NCI-H2107 treated with DMSO at 0.1 percent for 48 hours (cell line): ENCODE results near the gene STRBP.

ENCODE experiments used
- DNase-seq: peaks from one replicate; lab custom pipeline; 2025; ENCODE audit not compliant: unreplicated experiment; lab: John Stamatoyannopoulos, UW

Gene STRBP

DNA sequence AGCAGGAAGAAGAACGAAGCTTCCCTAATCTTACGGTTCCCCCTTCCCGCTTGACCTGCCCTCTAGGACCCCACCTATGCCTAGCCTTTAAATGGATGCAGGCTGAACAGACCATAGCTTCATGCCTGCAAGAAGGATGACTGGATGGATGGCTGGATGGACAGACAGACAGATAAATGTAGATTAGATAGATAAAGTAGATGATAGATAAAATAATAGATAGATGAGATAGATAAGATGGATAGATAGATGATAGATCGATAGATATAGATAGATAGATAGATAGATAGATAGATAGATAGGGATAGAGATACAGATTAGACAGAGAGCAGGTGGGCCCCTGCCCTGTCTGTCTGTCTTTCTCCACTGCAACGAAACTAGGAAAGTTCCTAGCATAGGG lies 162.9 kb downstream of the STRBP start:
- DNase-seq, result no peak

DNA sequence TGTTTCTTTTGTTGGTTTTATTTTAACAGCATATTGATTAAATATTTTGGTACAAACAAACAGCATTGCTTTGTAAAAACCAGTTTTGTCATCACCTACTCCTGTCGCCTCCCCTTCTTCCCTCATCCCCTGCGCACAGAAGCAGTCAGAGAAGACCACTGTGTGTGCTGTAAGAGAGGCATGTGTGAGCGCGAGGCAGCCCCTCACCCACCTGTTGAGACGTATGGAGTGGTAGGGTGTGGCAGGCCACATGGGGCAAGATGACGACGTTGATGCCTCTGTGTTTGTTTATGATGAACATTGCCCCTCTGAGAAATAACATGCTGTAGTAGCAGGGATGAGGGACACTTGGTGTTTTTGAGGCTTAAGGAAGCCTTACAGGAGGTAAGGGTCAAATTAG lies 163.6 kb downstream of the STRBP start:
- DNase-seq, result no peak

DNA sequence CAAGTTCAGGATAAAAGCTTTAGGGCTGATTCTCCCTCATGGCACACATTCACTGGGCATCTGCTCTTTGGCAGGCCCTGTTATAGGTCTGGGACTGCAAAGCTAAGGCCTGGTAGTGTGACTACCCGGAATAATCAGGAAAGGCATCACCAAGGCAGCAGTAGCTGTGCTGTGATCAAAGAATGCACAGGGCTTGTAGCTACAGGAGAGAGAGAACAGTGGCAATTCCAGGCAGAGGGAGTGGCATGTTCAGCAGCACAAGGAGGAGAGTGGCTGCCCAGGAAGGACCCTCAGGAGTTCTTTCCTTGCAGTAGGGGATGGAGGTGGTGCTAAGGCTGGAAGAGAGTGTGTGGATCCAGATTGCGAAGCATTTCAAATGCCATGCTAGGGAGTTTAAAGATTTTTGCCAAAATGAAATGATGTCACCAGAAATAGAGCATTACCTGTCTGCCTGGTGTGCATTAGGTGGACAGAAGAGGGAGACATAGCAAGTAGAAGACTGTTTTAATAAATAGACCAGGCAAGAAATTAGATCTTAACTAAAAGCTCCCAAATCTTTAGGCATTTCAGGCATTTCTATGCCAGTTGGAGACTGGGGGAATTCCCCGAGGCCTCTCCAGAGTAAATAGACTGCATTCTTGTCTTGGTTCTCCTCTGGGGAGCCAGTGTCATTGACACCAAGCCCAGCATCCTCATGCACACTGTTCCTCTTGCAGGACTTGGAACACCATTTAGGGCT lies 165.8 kb downstream of the STRBP start:
- DNase-seq, result no peak

DNA sequence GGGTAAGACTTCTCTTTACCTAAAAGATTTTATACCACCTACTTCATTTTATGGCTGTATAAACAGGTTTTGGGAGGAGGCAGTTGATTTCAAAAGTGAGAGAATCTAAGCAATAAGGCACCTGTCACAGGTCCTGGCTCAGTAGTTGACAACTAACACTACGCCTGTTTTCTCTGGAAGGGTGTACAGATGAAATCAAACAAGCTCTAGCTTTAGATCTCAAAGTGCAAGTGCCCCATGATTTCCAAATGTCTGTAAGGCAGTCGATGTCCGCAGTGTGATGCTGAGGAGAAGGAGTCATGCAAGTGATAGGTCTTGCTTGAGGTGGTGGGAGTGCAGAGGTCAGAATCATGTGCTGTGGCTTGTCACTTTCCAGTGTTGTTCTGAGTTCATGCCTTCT lies 168.8 kb downstream of the STRBP start:
- no peak for DNase-seq

DNA sequence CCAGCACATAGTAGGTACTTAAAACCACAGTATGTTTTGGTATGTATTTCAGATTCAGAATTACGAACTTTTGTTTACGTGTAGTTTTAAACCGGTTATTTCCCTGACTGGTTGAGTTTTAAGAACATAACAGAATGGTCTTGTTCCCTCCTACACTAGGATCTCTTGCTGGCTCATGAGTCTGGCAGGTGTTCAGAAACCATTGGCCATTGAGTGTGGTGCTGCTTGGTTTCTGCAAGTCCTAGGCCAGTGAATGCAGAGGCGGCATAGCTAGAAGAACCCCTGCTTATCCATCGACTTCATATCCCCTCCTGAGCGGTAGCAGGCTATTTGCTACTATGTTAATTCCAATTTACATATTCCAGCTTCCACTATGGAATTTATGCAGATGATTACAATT lies 169.3 kb downstream of the STRBP start:
- DNase-seq, result no peak

DNA sequence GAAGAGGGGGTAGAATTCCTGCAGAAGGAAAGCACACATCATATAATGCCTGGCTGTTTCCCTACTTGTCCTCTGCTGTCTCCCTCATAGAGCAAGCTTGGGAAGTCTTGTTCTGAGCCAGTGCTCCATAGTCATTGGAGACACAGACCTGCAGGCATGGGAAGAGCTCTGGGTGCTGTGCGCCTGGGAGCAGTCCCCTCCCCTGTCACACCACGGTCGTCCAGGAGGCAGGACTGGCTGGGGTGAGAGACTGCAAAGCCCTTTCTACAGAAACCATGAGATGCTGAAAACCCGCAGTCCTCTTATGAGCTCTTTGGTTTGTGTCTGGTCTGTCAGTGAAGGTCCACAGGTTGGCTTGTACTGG lies 170.3 kb downstream of the STRBP start:
- DNase-seq, result no peak

DNA sequence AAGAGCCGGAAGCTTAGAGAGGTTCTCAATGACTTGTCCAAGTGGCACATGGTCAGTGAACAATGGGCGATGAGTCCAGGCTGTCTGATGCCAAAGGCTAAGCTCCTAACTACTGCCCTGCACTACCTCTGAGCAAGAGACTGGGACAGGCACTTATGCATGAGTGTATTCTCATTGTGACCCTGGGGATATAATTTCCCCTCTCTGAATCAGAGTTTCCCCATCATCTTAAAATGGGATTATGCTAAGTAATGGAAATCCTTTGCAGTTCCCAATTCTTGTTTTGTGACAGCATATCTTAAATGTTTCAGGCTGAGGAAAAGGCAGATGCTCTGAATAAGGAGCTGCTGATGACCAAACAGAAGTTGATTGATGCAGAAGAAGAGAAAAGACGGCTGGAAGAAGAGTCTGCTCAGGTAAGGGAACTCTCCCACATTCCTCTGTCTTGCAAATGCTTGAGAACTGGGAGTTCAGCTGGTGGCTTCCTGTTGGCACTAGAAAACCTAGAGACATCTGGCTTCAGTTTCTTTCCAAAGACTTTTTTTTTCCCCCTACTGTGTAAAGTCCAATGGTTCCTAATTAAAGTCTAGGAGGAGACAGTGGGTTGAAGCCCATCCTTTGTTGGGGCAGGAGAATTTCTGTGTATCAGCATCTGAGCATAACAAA lies 170.8 kb downstream of the STRBP start:
- DNase-seq, result no peak

DNA sequence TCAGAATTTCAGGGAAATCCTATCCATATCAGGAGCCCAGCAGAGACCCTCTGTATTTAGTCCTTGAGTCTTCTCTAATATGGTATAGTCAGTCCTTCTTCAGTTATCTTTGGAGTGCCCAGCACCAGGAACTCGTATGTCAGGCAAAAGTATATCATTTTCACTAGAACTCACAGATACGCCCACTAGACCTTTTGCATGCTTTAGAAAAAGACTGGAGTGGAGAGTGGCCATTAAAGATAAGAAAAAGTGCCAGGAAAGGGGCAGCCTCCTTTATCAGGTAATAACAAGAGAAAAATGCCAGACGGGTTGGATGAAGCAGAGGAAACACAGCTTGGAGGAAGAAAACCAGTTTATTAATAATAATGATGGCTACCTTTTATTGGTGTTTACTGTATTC lies 171.4 kb downstream of the STRBP start:
- DNase-seq, result no peak

DNA sequence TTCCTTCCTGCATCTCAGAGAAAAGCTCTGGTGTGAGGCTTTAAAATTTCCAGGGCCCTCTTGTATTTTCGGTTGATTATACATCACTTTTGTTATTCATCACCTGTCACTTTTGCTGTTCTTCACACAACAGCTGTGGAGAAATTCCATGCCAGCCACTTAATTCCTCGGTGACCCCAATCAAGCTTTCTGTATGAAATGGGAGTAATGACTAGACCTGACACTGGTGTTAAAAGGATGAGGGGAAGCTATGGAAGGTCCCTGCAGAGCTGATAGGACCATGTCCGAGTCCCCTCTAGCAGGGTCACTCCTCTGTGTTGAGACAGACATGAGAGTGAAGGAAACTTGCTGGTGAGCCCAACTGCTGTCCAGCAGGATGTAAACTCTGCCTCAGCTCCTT lies 175.2 kb downstream of the STRBP start:
- DNase-seq, result no peak

DNA sequence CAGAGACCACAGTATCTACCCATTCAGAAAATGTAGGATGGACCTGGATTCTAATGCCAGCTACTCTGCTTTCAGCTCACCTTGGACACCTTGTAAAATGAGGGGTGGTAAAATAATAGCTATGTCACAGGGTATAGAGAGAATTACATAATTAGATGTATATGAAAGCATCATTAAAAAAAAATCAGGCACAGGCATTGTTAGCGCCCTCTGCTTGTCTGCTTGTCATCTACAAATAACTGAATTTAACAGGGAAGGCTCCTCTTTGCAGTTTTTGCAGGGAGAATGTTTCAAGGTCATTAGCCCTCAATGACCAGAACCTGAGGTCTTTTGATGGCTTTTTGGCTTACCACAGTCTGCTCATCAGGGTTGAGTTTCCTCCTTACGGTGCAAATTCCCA lies 176.9 kb downstream of the STRBP start:
- no peak for DNase-seq

DNA sequence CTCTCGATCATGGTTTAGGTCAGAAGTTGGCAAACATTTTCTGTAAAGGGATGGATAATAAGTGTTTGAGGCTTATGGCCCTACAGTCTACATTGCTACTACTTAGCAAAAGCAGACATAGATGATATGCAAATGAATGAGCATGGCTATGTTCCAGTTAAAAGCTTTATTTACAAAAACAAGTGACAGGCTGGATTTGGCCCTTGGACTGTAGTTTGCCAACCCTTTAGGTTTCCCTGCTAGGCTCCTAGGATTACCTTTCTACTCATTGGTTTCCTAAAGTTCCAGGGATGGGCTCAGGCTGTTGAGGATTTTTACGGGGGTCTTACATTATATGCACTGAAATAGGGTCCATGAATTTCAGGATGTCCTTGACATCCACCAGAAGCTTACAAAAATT lies 177.4 kb downstream of the STRBP start:
- DNase-seq, result no peak

DNA sequence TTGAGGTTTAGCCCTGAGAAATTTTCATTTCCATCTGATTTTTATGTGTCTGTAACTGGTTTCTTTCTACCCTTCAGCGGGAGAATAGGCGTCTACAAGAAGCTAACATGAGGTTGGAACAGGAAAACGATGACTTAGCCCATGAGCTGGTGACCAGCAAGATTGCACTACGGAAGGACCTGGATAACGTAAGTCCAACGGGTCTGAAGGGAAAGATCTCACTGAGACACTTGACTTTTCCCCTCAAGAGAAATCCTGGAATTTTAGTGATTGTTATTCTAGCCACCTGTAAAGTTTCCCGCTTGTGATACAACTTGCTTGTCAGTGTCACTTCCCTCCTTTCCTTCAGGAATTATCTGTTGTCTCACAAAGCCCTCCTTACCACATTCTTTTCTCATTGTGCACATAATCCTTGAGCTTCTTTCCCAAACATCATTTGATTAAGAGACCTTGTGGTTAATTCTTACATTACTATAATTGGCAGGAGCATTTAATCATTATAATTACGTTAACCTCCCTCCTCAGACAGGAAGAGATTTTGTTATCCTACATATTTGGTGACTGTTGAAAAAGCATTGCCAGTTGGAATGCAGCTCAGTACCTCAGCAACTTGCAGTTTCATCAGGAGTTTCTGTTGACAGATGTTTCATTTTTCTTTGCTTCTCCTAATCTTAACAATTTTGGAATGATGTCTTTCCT lies 178.0 kb downstream of the STRBP start:
- DNase-seq, result no peak

DNA sequence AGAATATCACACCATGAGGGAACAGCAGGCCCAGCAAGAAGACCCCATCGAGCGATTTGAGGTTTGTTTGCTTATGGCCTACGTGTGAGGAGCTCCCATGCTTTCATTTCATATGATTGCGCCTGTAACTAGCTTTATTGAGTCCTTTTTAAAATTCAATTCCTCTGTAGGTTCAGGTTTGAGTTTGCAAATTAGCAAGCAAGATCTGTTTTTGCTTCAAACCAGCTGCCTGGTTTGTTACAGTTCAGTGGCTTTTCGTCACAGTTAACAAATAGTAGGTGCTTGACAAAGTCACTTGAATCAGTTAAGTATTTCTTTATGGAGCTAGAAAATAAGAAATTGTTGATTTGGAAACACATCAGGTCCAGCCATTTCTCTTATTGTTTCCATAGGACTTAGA lies 178.6 kb downstream of the STRBP start:
- no peak for DNase-seq

DNA sequence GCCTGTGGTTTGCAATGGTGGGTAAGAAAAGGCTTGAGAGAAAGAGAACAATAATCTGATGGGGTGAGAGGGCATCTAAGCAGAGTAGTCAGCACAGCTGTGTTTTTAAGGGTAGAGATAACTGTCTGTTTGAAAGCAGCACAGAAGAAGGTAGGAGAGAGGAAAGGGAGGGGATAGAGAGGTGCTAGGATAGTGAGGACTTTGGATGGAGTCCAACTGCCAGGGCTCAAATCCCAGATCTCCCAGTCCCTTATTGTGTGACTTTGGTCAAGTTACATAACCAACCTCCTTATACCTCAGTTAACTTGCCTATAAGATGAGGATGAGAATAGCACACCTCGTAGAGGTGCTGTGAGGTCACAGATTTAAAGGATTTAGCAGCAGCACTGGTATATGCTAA lies 179.3 kb downstream of the STRBP start:
- no peak for DNase-seq

DNA sequence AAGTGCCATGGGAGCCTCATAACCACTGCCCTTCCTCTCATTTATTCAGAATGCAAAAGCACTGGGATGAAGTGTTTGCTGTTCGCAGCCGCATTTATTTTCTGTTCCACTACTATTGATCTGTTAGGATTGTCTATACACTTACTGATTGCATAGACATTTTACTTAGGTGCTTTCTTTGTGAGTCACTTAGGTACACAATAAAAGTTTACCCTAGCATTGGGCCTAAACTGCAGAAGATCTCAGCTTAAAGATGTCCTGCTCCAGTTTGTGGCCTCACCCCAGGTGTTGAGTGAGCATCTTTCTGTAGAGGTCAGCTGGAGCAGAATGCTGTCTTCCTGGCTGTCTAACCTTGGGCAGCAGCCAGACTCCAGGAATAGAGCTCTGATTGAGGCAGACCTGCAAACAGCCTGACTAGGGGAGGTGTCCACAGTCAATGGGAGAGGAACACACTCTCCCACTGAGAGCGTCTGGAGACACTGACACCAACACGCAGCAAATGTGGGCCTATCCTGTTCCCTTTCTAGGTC lies 181.0 kb downstream of the STRBP start:
- no peak for DNase-seq

DNA sequence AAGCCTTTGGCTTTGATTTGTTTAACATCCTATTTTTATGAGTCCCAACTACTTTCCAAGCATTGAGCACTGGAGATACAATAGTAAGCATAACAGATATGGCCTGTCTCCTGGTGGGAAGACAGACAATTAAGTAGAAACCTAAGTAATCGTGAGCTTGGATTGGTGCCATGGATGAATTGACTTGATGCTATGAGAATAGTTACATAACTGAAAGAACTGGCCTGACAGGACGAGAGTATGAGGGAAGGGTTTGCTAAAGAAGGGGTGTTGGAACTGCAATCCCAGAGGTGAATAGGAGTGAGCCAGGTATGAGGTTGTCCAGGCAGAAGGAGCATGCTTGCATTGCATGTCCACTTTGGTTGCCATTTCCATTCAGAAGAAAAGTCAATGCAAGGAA lies 182.5 kb downstream of the STRBP start:
- DNase-seq, result no peak

DNA sequence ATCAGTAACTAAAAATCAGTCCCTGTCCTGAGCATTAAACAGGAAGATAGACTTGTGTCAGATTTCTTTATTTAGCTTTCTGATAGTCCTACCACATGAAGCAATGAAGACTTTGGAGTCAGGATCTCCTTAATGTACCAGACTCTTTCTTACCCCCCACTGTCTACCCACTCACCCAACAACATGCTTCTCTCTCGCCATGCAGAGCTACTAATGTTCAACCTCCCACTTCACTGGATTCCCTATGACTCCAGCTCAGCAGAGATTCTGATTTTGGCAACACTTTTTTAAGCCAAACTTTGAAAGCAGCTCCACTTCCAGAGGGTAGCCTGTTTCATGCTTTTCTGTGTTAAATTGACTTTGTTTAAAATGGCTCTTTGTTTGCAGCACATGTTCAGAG lies 184.1 kb downstream of the STRBP start:
- DNase-seq, result no peak

DNA sequence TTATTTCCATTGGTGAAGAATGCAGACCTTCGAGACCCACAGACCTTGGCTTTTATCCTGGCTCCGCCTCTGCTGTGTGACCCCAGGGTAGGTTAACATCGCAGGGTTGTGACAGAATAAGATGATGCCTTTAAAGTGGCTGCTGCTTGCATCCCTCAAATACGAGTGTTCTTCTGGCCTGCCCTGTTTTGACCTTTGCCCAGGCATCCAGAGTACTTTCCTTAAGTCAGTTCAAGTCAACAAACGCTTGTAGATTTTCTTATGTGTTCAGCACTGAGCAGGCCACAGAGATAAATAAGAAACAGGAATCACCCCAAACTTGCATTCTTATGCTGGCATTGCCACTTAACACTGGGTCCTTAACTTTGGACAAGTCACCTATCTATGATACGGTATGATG lies 184.7 kb downstream of the STRBP start:
- no peak for DNase-seq

DNA sequence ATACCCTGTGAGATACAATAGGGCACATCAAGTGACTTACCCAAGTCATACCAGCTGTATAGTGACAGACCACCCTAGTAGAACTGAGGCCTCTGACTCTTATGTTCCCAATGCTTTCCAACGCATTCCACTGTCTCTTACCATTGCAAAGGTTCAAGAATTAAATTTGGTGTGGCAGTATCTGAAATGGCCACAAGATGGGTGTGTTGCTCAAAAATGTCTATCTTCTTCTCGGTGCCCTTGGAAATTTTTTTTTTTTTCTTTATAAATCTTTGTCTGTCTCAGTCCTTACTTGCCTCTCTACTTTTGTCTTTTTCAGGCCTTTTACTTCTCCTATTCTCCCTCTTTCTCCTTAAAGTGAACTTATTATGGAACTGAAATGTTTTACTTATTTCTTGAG lies 186.6 kb downstream of the STRBP start:
- DNase-seq, result no peak

DNA sequence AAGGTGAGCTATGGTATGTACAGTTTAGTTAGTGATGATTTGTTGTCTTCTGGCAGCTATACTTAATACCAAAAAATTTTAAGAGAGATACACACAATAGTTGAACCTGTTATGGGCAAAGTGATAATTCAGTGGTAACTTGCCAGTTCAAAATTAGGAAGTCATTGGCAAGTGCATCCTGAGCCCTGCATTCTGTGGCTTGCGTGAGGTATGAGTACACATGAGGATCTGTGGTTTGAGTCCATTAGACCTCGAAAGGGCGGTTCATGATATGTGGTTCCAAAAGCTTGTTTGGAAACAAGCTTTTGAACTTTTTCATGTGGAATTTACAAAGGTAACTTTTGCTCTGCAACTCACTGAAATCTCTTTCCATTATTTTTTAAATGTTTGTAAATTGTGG lies 187.9 kb downstream of the STRBP start:
- no peak for DNase-seq

DNA sequence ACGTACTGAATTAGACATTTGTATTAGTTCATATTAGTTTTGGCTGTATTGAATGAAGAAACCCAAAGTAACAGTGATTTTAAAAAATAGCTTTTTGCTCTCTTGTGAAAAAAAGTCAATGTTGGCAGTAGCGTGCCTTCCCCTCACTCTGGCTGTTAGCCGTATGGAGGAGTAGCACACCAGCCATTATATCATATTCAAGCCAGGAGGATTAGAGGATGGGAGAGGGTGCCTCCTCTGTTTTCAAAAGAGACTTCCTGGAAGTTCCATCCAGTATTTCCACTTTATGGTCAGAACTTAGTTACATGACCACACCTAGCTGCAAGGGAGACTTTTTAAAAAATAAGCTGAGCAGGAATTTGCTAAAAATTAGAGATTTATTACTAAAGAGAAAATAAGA lies 193.8 kb downstream of the STRBP start:
- no peak for DNase-seq

DNA sequence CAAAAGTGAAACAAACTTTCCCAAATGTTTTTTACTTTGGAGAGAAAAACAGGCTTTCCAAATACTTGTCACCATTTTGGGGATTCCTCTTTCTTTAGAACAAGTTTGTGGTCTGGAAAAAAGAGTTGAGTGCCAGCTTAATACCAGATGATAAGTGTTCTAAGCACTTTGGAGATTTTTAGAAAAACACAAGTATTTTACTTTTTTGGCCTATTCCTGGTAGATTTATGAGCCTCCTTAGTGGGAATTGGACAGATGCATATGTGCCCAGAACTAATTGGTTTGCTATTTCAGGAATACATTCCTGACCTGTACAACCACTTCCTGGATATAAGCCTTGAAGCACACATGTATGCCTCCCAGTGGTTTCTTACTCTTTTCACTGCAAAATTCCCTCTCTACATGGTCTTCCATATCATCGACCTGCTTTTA lies 194.4 kb downstream of the STRBP start:
- DNase-seq, result no peak
